Karpas-422 (cell line): ENCODE measurements around the gene IL19. TPM values are rescaled to one million over a fixed set of nuclear protein-coding genes. Genes with fewer than 3 reads are reported as not detected.

Experiments
- DNase-seq: peaks from one replicate; pipeline ENCODE4 v3.0.0-alpha.2; 2015
- H2AFZ ChIP-seq: fragments of 200-600 bp; sonication (generic); 2 replicates; pipeline ENCODE4 v1.6.1; 2014; ENCODE audit warnings: antibody characterized with exemption, low read length, mixed read lengths
- H3K27ac ChIP-seq: fragments of 200-600 bp; sonication (generic); 2 replicates; pipeline ENCODE4 v1.5.1; 2014; ENCODE audit warnings: mild to moderate bottlenecking, low read length, moderate library complexity
- H3K27me3 ChIP-seq: fragments of 200-600 bp; sonication (generic); 2 replicates; pipeline ENCODE4 v1.6.1; 2014; ENCODE audit warnings: low read length, mixed read lengths
- H3K36me3 ChIP-seq: fragments of 200-600 bp; sonication (generic); 2 replicates; pipeline ENCODE4 v1.6.1; 2014; ENCODE audit warnings: low read length, mixed read lengths; ENCODE audit not compliant: insufficient read depth
- H3K4me1 ChIP-seq: fragments of 200-600 bp; sonication (generic); 2 replicates; pipeline ENCODE4 v1.6.1; 2014; ENCODE audit warnings: mild to moderate bottlenecking, low read length, mixed read lengths
- H3K4me2 ChIP-seq: fragments of 200-600 bp; sonication (generic); 2 replicates; pipeline ENCODE4 v1.6.1; 2014; ENCODE audit warnings: low read length, low read depth, mild to moderate bottlenecking; ENCODE audit not compliant: poor library complexity, severe bottlenecking
- H3K4me3 ChIP-seq: fragments of 200-600 bp; sonication (generic); 2 replicates; pipeline ENCODE4 v1.5.1; 2014; ENCODE audit warnings: mild to moderate bottlenecking, antibody characterized with exemption, low read length, mixed read lengths
- H3K79me2 ChIP-seq: fragments of 200-600 bp; sonication (generic); 2 replicates; pipeline ENCODE4 v1.6.1; 2014; ENCODE audit warnings: mild to moderate bottlenecking, low read length, mixed read lengths
- H3K9ac ChIP-seq: fragments of 200-600 bp; sonication (generic); 2 replicates; pipeline ENCODE4 v1.6.0; 2014; ENCODE audit warnings: low read length
- H3K9me2 ChIP-seq: fragments of 200-600 bp; sonication (generic), shearing (Covaris generic); replicated peaks from 2 replicates; pipeline ENCODE4 v1.6.0; 2014; ENCODE audit warnings: mild to moderate bottlenecking, low read length, moderate library complexity; ENCODE audit not compliant: insufficient read depth
- H3K9me3 ChIP-seq: fragments of 300-700, 200-600 bp; sonication (generic); 2 replicates; pipeline ENCODE4 v1.6.1; 2014; ENCODE audit warnings: low read length, mixed read lengths
- H4K20me1 ChIP-seq: fragments of 200-600 bp; sonication (generic); 2 replicates; pipeline ENCODE4 v1.6.1; 2014; ENCODE audit warnings: mild to moderate bottlenecking, antibody characterized with exemption, low read length, low read depth; ENCODE audit not compliant: insufficient read depth
- total RNA-seq: library from RNA; depleted of rRNA; stranded (reverse); fragments of >200 nt; shearing (Covaris generic); gene quantifications from 2 replicates; pipeline ENCODE4 v1.2.3, GENCODE V29; 2014; ENCODE audit warnings: low replicate concordance

The IL19 gene
- total RNA-seq, 1 experiment from 2014 or later: not detected

- Histone ChIP-seq H3K36me3 (no peaks in the 10 kb centered on the region), H3K79me2 (no peaks in the 10 kb centered on the region)
Measured at GRCh38 chr1:206863266-206863665, 92.7 kb downstream of the IL19 start.

GRCh38 chr1:206864939-206865671, 94.5 kb downstream of the IL19 start, which contains the start of gene IL20:
Gene IL20, plus strand, starts transcription at chr1:206865623. Its CDS starts 230 bp downstream, at chr1:206865853.
- Histone ChIP-seq H3K27ac (no peak within 1 kb of the TSS), H3K79me2 (no peaks in the 10 kb centered on the region), H4K20me1 (no peaks in the 10 kb centered on the region), H3K9me3 (no peaks in the 10 kb centered on the region), H2AFZ (no peak within 1 kb of the TSS), H3K9ac (no peak within 1 kb of the TSS), H3K36me3 (no peaks in the 10 kb centered on the region), H3K9me2 (no peaks in the 10 kb centered on the region), H3K27me3 (no peaks in the 10 kb centered on the region), H3K4me2 (no peak within 1 kb of the TSS), H3K4me3 (no peak within 1 kb of the TSS), H3K4me1 (no peaks in the 10 kb centered on the region)
- peak; percentile 88 for DNase-seq

More at GRCh38 chr1:206863266-206863665, 92.7 kb downstream of the IL19 start:
- Histone ChIP-seq H3K9ac (no peak overlapping the region), H3K4me1 (no peaks in the 10 kb centered on the region), H3K27me3 (no peaks in the 10 kb centered on the region), H3K9me3 (no peaks in the 10 kb centered on the region), H3K9me2 (no peaks in the 10 kb centered on the region), H3K27ac (no peak overlapping the region), H2AFZ (no peak overlapping the region), H4K20me1 (no peaks in the 10 kb centered on the region), H3K4me3 (no peak overlapping the region), H3K4me2 (no peak overlapping the region)
- no peak for DNase-seq

- Histone ChIP-seq H3K4me2 (no peak overlapping the region), H4K20me1 (no peaks in the 10 kb centered on the region)
- no peak for DNase-seq
Measured at GRCh38 chr1:206866062-206866461, 95.5 kb downstream of the IL19 start.

GRCh38 chr1:206867239-206867638, 96.7 kb downstream of the IL19 start:
- Histone ChIP-seq H4K20me1 (no peaks in the 10 kb centered on the region), H3K27me3 (no peaks in the 10 kb centered on the region), H3K9ac (no peak overlapping the region), H2AFZ (no peak overlapping the region), H3K4me1 (no peaks in the 10 kb centered on the region), H3K4me2 (no peak overlapping the region), H3K9me3 (no peaks in the 10 kb centered on the region), H3K4me3 (no peak overlapping the region), H3K27ac (no peak overlapping the region), H3K36me3 (no peaks in the 10 kb centered on the region), H3K79me2 (no peaks in the 10 kb centered on the region), H3K9me2 (no peaks in the 10 kb centered on the region)
- DNase-seq: no peak

More at GRCh38 chr1:206866062-206866461, 95.5 kb downstream of the IL19 start:
- H3K9me3 ChIP-seq: no peaks in the 10 kb centered on the region
- H3K36me3 ChIP-seq: no peaks in the 10 kb centered on the region
- H3K4me1 ChIP-seq: no peaks in the 10 kb centered on the region
- H3K9ac ChIP-seq: no peak overlapping the region
- H3K79me2 ChIP-seq: no peaks in the 10 kb centered on the region
- no peak overlapping the region for H3K4me3 ChIP-seq
- no peaks in the 10 kb centered on the region for H3K9me2 ChIP-seq
- H2AFZ ChIP-seq: no peak overlapping the region
- H3K27ac ChIP-seq: no peak overlapping the region
- H3K27me3 ChIP-seq: no peaks in the 10 kb centered on the region

- H2AFZ ChIP-seq: no peak overlapping the region
- no peaks in the 10 kb centered on the region for H3K27me3 ChIP-seq
- H3K79me2 ChIP-seq: no peaks in the 10 kb centered on the region
- no peak for DNase-seq
- no peak overlapping the region for H3K9ac ChIP-seq
- no peak overlapping the region for H3K4me2 ChIP-seq
- no peaks in the 10 kb centered on the region for H3K9me3 ChIP-seq
- no peaks in the 10 kb centered on the region for H3K4me1 ChIP-seq
- H4K20me1 ChIP-seq: no peaks in the 10 kb centered on the region
- no peak overlapping the region for H3K27ac ChIP-seq
- no peak overlapping the region for H3K4me3 ChIP-seq
- H3K9me2 ChIP-seq: no peaks in the 10 kb centered on the region
- H3K36me3 ChIP-seq: no peaks in the 10 kb centered on the region
Measured at GRCh38 chr1:206867716-206868115, 97.1 kb downstream of the IL19 start.

- no peak overlapping the region for H2AFZ ChIP-seq
- H3K9me2 ChIP-seq: no peaks in the 10 kb centered on the region
- DNase-seq: no peak
- no peaks in the 10 kb centered on the region for H3K36me3 ChIP-seq
- no peak overlapping the region for H3K4me3 ChIP-seq
- no peaks in the 10 kb centered on the region for H3K4me1 ChIP-seq
- no peak overlapping the region for H3K27ac ChIP-seq
- H3K9me3 ChIP-seq: no peaks in the 10 kb centered on the region
- no peak overlapping the region for H3K4me2 ChIP-seq
- H3K27me3 ChIP-seq: no peaks in the 10 kb centered on the region
- H3K79me2 ChIP-seq: no peaks in the 10 kb centered on the region
- H3K9ac ChIP-seq: no peak overlapping the region
- H4K20me1 ChIP-seq: no peaks in the 10 kb centered on the region
Measured at GRCh38 chr1:206868264-206868663, 97.7 kb downstream of the IL19 start.

GRCh38 chr1:206872139-206872538, 101.6 kb downstream of the IL19 start:
- H3K27ac ChIP-seq: no peak overlapping the region
- H3K79me2 ChIP-seq: no peaks in the 10 kb centered on the region
- no peak overlapping the region for H3K4me2 ChIP-seq
- H3K36me3 ChIP-seq: no peaks in the 10 kb centered on the region
- 0 out of 2 replicates have a peak, but pooled peaks cover 4% of the 10 kb centered on the region for H3K27me3 ChIP-seq
- H3K4me3 ChIP-seq: no peak overlapping the region
- H3K9me3 ChIP-seq: peaks cover 7% of the 10 kb centered on the region; the same call in 1 of the 2 replicates
- H3K4me1 ChIP-seq: no peaks in the 10 kb centered on the region
- no peak for DNase-seq
- H2AFZ ChIP-seq: no peak overlapping the region
- H3K9ac ChIP-seq: no peak overlapping the region
- H3K9me2 ChIP-seq: no peaks in the 10 kb centered on the region
- no peaks in the 10 kb centered on the region for H4K20me1 ChIP-seq

GRCh38 chr1:206873603-206874188, 103.1 kb downstream of the IL19 start:
- Histone ChIP-seq H3K27me3 (peaks cover 4% of the 10 kb centered on the region; the same call in 1 of the 2 replicates), H3K4me3 (no peak overlapping the region), H3K4me1 (no peaks in the 10 kb centered on the region), H2AFZ (no peak overlapping the region), H3K9me3 (peaks cover 15% of the 10 kb centered on the region), H3K9ac (no peak overlapping the region), H3K9me2 (no peaks in the 10 kb centered on the region), H3K4me2 (no peak overlapping the region), H4K20me1 (no peaks in the 10 kb centered on the region), H3K79me2 (no peaks in the 10 kb centered on the region), H3K36me3 (no peaks in the 10 kb centered on the region), H3K27ac (no peak overlapping the region)
- no peak for DNase-seq
